ENCODE data around the gene SART1.
"Not testable (repeated sequence)": the region's sequence is repeated elsewhere in the genome, so short reads cannot be mapped to it uniquely, and the experiment has no call there.

SART1 gene

DNA sequence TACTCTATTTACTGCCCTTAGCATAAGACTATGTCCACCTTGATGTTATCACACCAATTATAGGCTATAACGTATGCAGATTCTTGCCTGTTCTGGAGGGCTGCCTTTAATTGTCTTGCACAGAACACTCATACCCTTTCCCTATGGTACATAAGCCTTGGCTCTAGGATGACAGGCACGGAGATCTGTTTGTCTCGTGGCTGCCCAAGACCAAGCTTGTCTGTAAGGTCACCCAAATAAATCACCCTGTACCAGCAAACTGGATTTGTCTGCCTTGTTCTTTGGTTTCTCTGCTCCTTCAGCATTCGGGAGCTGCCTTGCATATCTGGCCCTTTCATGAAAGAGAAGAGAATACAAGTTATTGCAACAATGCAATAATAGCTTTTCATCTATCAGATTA, 23.8 kb upstream of the SART1 start:
- no peak for DNase-seq

DNA sequence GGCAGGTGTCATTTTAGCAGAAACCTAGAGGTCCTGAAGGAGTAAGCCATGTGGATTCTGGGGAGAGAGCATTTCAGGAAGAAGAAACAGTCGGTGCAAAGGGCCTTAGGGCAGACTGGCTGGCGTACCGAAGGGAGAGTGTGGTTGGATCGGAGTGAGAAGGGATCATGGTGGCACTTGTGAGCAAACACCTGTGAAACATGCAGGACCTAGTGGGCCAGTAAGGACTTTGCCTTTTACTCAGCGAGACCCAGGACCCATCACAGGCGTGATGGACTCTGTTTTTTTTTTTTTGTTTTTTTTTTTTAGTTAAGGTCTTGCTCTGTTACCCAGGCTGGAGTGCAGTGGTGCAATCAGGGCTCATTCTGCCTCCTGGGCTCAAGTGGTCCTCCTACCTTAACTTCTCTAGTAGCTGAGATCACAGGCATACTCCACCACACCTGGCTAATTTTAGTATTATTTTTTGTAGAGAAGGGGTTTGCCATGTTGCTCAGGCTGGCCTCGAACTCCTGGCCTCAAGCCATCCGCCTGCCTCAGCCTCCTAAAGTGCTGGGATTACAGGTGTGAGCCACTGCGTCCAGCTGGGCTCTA, 19.7 kb upstream of the SART1 start:
- DNase-seq: no peak

GRCh38 chr11:65942531-65942930, 19.0 kb upstream of the SART1 start:
- DNase-seq: no peak

DNA sequence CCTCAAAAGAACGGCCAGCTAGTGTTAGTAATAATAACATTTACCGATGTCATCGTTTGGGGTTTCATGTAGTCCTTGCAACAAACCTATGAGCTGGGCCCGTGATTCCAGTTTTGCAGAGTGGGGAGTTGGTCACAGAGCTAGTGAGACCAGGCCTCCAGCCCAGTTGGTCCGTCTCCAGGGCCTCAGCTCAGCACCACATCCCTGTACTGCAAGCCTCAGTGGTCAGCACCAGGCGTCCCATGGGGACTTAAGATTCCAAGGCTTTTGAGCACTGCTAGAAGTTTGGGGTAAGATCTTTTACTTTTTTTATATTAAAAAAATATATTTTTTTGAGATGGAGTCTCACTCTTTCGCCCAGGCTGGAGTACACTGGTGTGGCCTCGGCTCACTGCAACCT, 17.3 kb upstream of the SART1 start:
- no peak for DNase-seq

GRCh38 chr11:65944767-65945166, 16.8 kb upstream of the SART1 start:
- no peak for DNase-seq

GRCh38 chr11:65945430-65945911, 16.1 kb upstream of the SART1 start, which contains the start of gene TSGA10IP:
TSS of gene TSGA10IP (plus strand) at chr11:65945480. CDS start at chr11:65945676, 196 bp downstream.
- DNase-seq: no peak

DNA sequence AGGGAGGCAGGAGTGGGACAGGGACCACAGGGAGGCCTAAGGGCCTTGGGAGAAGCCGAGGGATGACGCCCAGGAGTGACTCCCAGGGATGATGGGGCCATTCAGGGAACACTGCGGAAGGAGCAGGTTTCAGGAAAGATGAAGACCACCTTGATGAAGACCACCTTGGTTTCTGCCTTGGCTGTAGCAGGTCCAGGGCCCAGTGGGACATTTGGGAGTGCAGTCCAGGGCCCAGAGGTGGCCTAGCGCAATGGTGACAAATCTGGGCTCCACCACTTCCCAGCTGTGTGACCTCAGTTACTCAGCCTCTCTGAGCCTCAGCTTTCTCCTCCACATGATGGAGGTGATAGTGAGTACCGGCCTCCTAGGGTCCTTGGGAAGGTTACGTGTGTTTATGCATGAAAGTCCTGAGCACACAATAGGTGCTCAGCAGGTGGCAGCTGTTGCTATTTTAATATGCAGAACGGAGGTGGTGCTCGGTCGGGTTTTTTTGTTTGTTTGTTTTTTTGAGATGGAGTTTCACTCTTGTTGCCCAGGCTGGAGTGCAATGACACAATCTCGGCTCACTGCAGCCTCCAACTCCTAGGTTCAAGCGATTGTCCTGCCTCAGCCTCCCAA, 15.5 kb upstream of the SART1 start:
- no peak for DNase-seq

DNA sequence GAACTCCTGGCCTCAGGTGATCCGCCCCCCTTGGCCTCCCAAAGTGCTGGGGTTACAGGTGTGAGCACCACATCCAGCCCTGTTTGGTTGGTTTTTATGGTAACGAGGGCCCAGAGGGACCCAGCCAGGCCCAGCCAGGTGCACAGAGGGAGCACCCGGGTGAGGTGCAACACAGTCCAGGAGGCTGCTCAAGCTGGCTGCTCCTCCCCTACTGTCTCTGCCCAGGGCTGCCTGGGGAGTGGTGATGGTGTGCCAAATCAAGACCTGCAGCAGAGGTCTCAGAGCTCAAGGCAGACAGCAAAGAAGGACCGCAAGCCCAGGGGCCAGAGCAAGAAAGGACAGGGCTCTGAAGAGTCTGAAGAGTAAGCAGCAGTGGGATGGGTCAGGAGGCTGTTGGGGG, 14.9 kb upstream of the SART1 start:
- no peak for DNase-seq

DNA sequence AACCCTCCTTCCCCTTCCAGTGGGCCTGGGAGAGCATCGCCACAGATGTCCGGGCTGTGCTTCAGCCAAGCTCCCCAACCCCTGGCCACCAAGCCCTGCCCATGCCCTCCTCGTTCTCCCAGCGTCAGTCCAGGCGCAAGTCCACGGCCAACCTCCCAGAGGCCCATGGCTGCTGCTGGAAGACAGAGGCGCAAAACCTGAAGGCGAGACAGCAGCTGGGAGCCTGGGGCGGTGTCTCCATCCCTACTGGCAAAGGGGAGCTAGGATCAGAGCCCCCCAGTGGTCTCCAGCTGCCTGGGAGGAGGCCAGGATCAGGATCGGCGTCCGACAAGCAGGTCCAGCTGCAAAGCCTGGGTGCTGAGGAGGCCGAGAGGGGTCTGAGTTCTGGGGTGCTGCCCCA, 14.4 kb upstream of the SART1 start:
- no peak for DNase-seq

GRCh38 chr11:65947603-65948125, 13.9 kb upstream of the SART1 start:
- no peak for DNase-seq

DNA sequence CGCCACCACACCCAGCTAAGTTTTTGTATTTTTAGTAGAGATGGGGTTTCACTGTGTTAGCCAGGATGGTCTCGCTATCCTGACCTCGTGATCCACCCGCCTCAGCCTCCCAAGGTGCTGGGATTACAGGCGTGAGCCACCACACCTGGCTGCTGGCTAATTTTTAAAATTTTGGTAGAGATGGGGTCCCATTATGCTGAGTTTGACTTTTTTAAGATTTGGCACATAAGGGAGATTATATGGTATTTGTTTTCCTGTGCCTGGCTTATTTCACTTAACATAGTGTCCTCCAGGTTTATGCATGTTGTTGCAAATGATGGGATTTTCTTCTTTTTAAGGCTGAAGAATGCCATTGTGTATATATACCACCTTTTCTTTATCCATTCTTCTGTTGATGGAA, 10.8 kb upstream of the SART1 start:
- DNase-seq: not testable (repeated sequence)

GRCh38 chr11:65951641-65952040, 9.9 kb upstream of the SART1 start:
- not testable (repeated sequence) for DNase-seq

DNA sequence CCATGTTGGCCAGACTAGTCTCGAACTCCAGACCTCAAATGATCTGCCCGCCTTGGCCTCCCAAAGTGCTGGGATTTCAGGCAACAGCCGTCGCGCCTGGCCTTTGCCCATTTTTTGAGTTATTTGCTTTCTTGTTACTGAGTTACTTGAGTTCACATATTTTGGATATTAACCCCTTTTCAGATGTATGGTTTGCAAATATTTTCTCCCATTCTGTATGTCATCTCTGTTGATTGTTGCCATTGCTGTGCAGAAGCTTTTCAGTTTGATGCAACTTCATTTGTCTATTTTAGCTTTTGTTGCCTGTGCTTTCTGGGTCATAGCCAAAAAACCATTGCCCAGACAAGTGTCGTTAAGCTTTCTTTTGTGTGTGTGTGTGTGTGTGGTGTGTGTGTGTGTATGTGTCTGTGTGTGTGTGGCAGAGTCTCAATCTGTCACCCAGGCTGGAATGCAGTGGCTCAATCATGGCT, 9.4 kb upstream of the SART1 start:
- no peak for DNase-seq

DNA sequence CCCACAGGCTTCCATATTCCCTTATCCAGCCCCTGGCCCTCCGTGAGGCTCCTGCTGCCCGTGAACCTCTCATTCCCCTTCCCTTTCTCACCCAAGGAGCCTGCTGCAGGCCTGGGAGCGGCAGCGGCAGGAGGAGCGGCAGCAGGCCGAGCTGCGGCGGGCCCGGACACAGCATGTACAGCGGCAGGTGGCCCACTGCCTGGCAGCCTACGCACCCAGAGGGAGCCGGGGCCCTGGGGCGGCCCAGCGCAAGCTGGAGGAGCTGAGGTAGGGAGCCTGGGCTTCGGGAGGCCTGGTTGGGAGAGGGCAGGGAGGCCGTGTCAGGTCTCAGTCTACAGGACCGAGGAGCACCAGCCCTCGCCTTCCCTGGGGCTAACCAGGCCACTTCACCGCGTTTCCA, 8.1 kb upstream of the SART1 start:
- no peak for DNase-seq

GRCh38 chr11:65954771-65955170, 6.8 kb upstream of the SART1 start:
- no peak for DNase-seq

- DNase-seq: no peak
These were observed 3.2 kb upstream of the SART1 start for GRCh38 chr11:65958291-65958690.

DNA sequence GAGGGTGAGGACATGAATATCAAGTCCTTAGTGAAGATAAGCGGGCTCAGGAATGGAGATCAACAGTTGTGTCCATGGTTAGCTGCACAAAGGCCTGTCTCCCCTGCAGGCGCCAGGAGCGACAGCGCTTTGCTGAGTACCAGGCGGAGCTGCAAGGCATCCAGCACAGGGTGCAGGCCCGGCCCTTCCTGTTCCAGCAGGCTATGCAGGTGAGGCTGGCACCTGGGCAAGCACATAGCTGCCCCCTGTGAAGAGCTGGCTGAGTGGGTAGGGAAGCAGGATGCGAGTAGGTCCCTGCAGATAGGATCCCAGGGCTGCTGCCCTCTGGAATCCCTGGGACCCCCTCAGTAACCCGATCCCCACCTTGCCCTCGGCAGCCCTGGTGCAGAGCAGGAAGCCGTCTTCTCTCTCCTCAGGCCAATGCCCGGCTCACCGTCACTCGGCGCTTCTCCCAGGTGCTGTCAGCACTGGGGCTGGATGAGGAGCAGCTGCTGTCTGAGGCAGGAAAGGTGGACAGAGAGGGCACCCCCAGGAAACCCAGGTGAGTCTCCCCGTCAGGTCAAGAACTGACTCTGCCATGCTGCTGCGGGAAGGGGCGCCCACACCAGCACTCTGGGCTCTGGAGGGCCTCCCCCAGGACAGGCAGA, 2.6 kb upstream of the SART1 start:
- DNase-seq: no peak

DNA sequence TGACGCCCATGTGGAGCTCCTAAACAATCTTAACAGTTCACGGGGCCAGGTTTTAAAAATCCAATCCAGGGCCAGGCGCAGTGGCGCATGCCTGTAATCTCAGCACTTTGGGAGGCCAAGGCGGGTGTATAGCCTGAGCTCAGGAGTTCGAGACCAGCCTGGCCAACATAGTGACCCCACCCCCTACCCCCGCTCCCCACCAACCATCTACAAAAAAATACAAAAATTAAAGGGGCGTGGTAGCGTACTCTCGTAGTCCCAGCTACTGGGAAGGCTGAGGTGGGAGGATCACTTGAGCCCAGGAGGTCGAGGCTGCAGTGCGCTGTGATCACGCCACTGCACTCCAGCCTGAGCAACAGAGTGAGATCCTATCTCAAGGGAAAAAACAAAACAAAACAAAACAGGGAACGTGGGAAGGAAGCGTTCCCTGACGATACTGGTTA, 689 bp upstream of the SART1 start:
- DNase-seq: no peak

GRCh38 chr11:65962141-65962564, 619 bp downstream of the SART1 start:
- no peak for DNase-seq

- DNase-seq: no peak
These were observed 3.4 kb downstream of the SART1 start for GRCh38 chr11:65964906-65965305.

GRCh38 chr11:65965986-65966762, 4.6 kb downstream of the SART1 start:
- no peak for DNase-seq

DNA sequence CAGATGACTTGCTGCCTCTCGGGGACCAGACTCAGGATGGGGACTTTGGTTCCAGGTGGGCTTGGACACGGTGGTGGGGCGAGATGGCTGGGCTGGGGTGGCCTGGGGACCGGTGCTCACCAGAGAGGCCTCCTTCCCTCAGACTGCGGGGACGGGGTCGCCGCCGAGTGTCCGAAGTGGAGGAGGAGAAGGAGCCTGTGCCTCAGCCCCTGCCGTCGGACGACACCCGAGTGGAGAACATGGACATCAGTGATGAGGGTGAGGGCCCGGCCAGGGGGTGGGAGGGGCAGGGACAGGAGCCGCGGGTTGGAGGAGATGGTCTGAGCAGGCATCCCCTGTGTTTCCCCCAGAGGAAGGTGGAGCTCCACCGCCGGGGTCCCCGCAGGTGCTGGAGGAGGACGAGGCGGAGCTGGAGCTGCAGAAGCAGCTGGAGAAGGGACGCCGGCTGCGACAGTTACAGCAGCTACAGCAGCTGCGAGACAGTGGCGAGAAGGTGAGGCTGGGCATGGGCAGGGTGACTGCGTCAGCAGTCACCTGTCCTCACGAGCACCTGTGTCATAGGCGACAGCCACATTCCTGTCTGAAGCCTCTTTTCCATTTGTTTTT, 5.9 kb downstream of the SART1 start:
- no peak for DNase-seq
